ENCODE measurements around the gene AP4E1.
"Not testable (repeated sequence)": the region's sequence is repeated elsewhere in the genome, so short reads cannot be mapped to it uniquely, and the experiment has no call there.

AP4E1 gene

DNA sequence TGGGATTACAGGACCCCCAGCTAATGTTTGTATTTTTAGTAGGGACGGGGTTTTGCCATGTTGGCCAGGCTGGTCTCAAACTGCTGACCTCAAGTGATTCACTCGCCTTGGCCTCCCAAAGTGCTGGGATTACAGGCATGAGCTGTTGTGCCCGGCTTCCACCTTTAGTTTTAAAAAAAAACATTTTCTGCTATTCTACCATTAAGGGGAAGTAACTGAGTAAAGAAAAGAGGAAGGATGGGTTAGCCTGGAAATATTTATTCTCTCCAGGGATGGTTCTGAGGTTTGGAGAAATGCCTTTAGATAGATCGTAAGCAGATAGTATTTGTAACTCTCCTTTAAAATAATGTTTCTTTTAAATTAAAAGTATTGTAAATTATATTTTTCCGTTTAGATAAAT lies 3.1 kb downstream of the AP4E1 start:
- Histone ChIP-seq H2BK120ac (ENCODE audit: low read depth, low read length) (no peak overlapping the region), H2BK5ac (ENCODE audit: low read length) (no peak overlapping the region), H3K27ac (replicated peaks; ENCODE audit: low read length) (no peak overlapping the region), H3K4me2 (ENCODE audit: insufficient read depth, low read length, poor library complexity, severe bottlenecking) (no peak overlapping the region), H3K4me1 (ENCODE audit: control insufficient read depth in 2 of 2, insufficient read depth in 1 of 2, low read depth in 1 of 2, low read length in 2 of 2) (peaks cover 3 to 5% of the 10 kb centered on the region in 2 donors), H2BK12ac (ENCODE audit: low read length) (no peak overlapping the region), H3K4me3 (ENCODE audit: low read length in 2 of 2) (no peak overlapping the region), H3K23ac (ENCODE audit: low read depth, low read length, poor library complexity) (no peak overlapping the region), H2AK5ac (ENCODE audit: low read depth, low read length) (no peak overlapping the region), H4K8ac (ENCODE audit: low read depth, low read length) (no peak overlapping the region), H3K18ac (ENCODE audit: low read length) (no peak overlapping the region), H2BK15ac (ENCODE audit: low read length) (no peak overlapping the region), H3K9ac (ENCODE audit: low read depth, low read length, poor library complexity) (no peak overlapping the region), H3K14ac (ENCODE audit: low read length) (no peak overlapping the region), H2AFZ (ENCODE audit: low read length) (no peak overlapping the region), H4K91ac (ENCODE audit: low read depth, low read length, poor library complexity) (no peak overlapping the region), H3K4ac (ENCODE audit: low read length) (no peak overlapping the region), H3K27me3 (ENCODE audit: control insufficient read depth in 3 of 3, insufficient read depth in 3 of 3, low read depth in 1 of 3, low read length in 3 of 3) (no peaks in the 10 kb centered on the region), H3K9me3 (replicated peaks in 1 of 2; ENCODE audit: control insufficient read depth in 2 of 2, insufficient read depth in 1 of 2, low read depth in 1 of 2, low read length in 2 of 2) (no peaks in the 10 kb centered on the region), H3K79me1 (ENCODE audit: low read depth, low read length) (no peaks in the 10 kb centered on the region), H3K36me3 (replicated peaks in 1 of 2; ENCODE audit: control insufficient read depth in 2 of 2, insufficient read depth in 2 of 2, low read length in 2 of 2) (peaks cover 0 to 52% of the 10 kb centered on the region in 2 donors)
- WGBS, 2 donors (ENCODE audit: extremely low coverage in 2 of 2, insufficient read length in 2 of 2, insufficient replicate concordance in 1 of 2): no CpG with 5 or more reads among the region's 5 CpGs
- DNase-seq (ENCODE audit: low spot score): no peak

- Histone ChIP-seq H3K27me3 (ENCODE audit: control insufficient read depth in 3 of 3, insufficient read depth in 3 of 3, low read depth in 1 of 3, low read length in 3 of 3) (no peaks in the 10 kb centered on the region), H3K14ac (ENCODE audit: low read length) (no peak overlapping the region), H3K36me3 (replicated peaks in 1 of 2; ENCODE audit: control insufficient read depth in 2 of 2, insufficient read depth in 2 of 2, low read length in 2 of 2) (peaks cover 0 to 81% of the 10 kb centered on the region in 2 donors), H3K9me3 (replicated peaks in 1 of 2; ENCODE audit: control insufficient read depth in 2 of 2, insufficient read depth in 1 of 2, low read depth in 1 of 2, low read length in 2 of 2) (no peaks in the 10 kb centered on the region), H3K4me1 (ENCODE audit: control insufficient read depth in 2 of 2, insufficient read depth in 1 of 2, low read depth in 1 of 2, low read length in 2 of 2) (no peaks in the 10 kb centered on the region), H3K4me3 (ENCODE audit: low read length in 2 of 2) (no peak overlapping the region), H2BK120ac (ENCODE audit: low read depth, low read length) (no peak overlapping the region), H2AK5ac (ENCODE audit: low read depth, low read length) (no peak overlapping the region), H3K9ac (ENCODE audit: low read depth, low read length, poor library complexity) (no peak overlapping the region), H3K79me1 (ENCODE audit: low read depth, low read length) (no peaks in the 10 kb centered on the region), H2BK12ac (ENCODE audit: low read length) (no peak overlapping the region), H2BK15ac (ENCODE audit: low read length) (no peak overlapping the region), H3K27ac (replicated peaks; ENCODE audit: low read length) (no peak overlapping the region), H4K8ac (ENCODE audit: low read depth, low read length) (no peak overlapping the region), H3K23ac (ENCODE audit: low read depth, low read length, poor library complexity) (no peak overlapping the region), H3K4ac (ENCODE audit: low read length) (no peak overlapping the region), H2BK5ac (ENCODE audit: low read length) (no peak overlapping the region), H3K4me2 (ENCODE audit: insufficient read depth, low read length, poor library complexity, severe bottlenecking) (no peak overlapping the region), H3K18ac (ENCODE audit: low read length) (no peak overlapping the region), H2AFZ (ENCODE audit: low read length) (no peak overlapping the region), H4K91ac (ENCODE audit: low read depth, low read length, poor library complexity) (no peak overlapping the region)
- DNase-seq (ENCODE audit: low spot score): no peak
- no CpG with 5 or more reads among the region's 4 CpGs for WGBS, 2 donors (ENCODE audit: extremely low coverage in 2 of 2, insufficient read length in 2 of 2, insufficient replicate concordance in 1 of 2)
These were observed 7.9 kb downstream of the AP4E1 start for GRCh38 chr15:50916400-50916799.

DNA sequence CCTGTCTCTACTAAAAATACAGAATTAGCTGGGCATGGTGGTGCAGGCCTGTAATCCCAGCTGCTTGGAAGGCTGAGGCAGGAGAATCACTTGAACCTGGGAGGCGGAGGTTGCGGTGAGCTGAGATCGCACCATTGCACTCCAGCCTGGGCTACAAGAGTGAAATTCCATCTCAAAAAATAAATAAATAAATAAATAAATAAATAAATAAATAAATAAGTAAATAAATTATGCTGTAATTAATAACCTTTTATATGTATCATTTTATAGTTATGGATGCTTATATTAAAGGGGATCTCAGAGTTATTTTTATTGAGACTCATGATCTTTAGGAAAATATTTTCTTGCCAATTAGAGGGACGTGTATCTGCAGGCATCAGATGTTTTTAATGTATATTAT lies 10.9 kb downstream of the AP4E1 start:
- H4K8ac ChIP-seq (ENCODE audit: low read depth, low read length); H3K14ac ChIP-seq (ENCODE audit: low read length); H3K79me1 ChIP-seq (ENCODE audit: low read depth, low read length); H3K4me1 ChIP-seq (ENCODE audit: control insufficient read depth in 2 of 2, insufficient read depth in 1 of 2, low read depth in 1 of 2, low read length in 2 of 2); H2AFZ ChIP-seq (ENCODE audit: low read length); H3K4me3 ChIP-seq (ENCODE audit: low read length in 2 of 2); H3K9me3 ChIP-seq (replicated peaks in 1 of 2; ENCODE audit: control insufficient read depth in 2 of 2, insufficient read depth in 1 of 2, low read depth in 1 of 2, low read length in 2 of 2); H3K18ac ChIP-seq (ENCODE audit: low read length); H2BK120ac ChIP-seq (ENCODE audit: low read depth, low read length); H3K4me2 ChIP-seq (ENCODE audit: insufficient read depth, low read length, poor library complexity, severe bottlenecking); DNase-seq (ENCODE audit: low spot score); H3K27me3 ChIP-seq (ENCODE audit: control insufficient read depth in 3 of 3, insufficient read depth in 3 of 3, low read depth in 1 of 3, low read length in 3 of 3); H2BK12ac ChIP-seq (ENCODE audit: low read length); H3K27ac ChIP-seq (replicated peaks; ENCODE audit: low read length); H2AK5ac ChIP-seq (ENCODE audit: low read depth, low read length); H3K9ac ChIP-seq (ENCODE audit: low read depth, low read length, poor library complexity); H2BK15ac ChIP-seq (ENCODE audit: low read length); H3K23ac ChIP-seq (ENCODE audit: low read depth, low read length, poor library complexity); H3K4ac ChIP-seq (ENCODE audit: low read length); H4K91ac ChIP-seq (ENCODE audit: low read depth, low read length, poor library complexity); H2BK5ac ChIP-seq (ENCODE audit: low read length): not testable (repeated sequence)
- peaks cover 0 to 65% of the 10 kb centered on the region in 2 donors for H3K36me3 ChIP-seq (replicated peaks in 1 of 2; ENCODE audit: control insufficient read depth in 2 of 2, insufficient read depth in 2 of 2, low read length in 2 of 2)
- WGBS, 2 donors (ENCODE audit: extremely low coverage in 2 of 2, insufficient read length in 2 of 2, insufficient replicate concordance in 1 of 2): no CpG with 5 or more reads among the region's 4 CpGs

DNA sequence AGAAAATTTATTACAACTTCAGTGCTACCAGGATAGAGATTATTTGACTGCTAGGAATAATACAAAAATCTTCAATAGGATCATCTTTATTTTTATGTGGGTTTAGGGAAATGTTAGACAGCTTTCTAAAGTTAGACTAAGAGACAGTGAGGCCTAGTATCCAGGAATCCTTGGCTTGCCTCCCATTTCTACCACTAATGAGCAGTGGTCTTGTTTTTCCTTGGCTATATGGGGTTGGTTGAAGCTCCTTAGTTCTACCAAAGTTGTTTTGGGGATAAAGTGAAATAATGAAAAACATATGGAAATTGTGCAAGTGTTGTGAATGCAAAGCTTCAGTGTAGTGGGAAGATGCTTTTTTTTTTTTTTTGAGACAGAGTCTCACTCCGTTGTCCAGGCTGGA lies 16.8 kb downstream of the AP4E1 start:
- no peak overlapping the region for H2AK5ac ChIP-seq (ENCODE audit: low read depth, low read length)
- H3K4me2 ChIP-seq (ENCODE audit: insufficient read depth, low read length, poor library complexity, severe bottlenecking): no peak overlapping the region
- no peak overlapping the region for H3K4me3 ChIP-seq (ENCODE audit: low read length in 2 of 2)
- H3K27me3 ChIP-seq (ENCODE audit: control insufficient read depth in 3 of 3, insufficient read depth in 3 of 3, low read depth in 1 of 3, low read length in 3 of 3): no peaks in the 10 kb centered on the region
- no peak overlapping the region for H3K23ac ChIP-seq (ENCODE audit: low read depth, low read length, poor library complexity)
- H2AFZ ChIP-seq (ENCODE audit: low read length): no peak overlapping the region
- no peak overlapping the region for H3K14ac ChIP-seq (ENCODE audit: low read length)
- H2BK12ac ChIP-seq (ENCODE audit: low read length): no peak overlapping the region
- H2BK5ac ChIP-seq (ENCODE audit: low read length): no peak overlapping the region
- H2BK15ac ChIP-seq (ENCODE audit: low read length): no peak overlapping the region
- no peaks in the 10 kb centered on the region for H3K79me1 ChIP-seq (ENCODE audit: low read depth, low read length)
- no peaks in the 10 kb centered on the region for H3K4me1 ChIP-seq (ENCODE audit: control insufficient read depth in 2 of 2, insufficient read depth in 1 of 2, low read depth in 1 of 2, low read length in 2 of 2)
- H3K18ac ChIP-seq (ENCODE audit: low read length): no peak overlapping the region
- no peak overlapping the region for H3K9ac ChIP-seq (ENCODE audit: low read depth, low read length, poor library complexity)
- no peak overlapping the region for H4K91ac ChIP-seq (ENCODE audit: low read depth, low read length, poor library complexity)
- H3K27ac ChIP-seq (replicated peaks; ENCODE audit: low read length): no peak overlapping the region
- no peak for DNase-seq (ENCODE audit: low spot score)
- H2BK120ac ChIP-seq (ENCODE audit: low read depth, low read length): no peak overlapping the region
- H3K4ac ChIP-seq (ENCODE audit: low read length): no peak overlapping the region
- no CpG with 5 or more reads among the region's 1 CpG for WGBS, 2 donors (ENCODE audit: extremely low coverage in 2 of 2, insufficient read length in 2 of 2, insufficient replicate concordance in 1 of 2)
- no peak overlapping the region for H4K8ac ChIP-seq (ENCODE audit: low read depth, low read length)
- H3K9me3 ChIP-seq (replicated peaks in 1 of 2; ENCODE audit: control insufficient read depth in 2 of 2, insufficient read depth in 1 of 2, low read depth in 1 of 2, low read length in 2 of 2): no peaks in the 10 kb centered on the region
- peaks cover 2 to 68% of the 10 kb centered on the region in 2 donors for H3K36me3 ChIP-seq (replicated peaks in 1 of 2; ENCODE audit: control insufficient read depth in 2 of 2, insufficient read depth in 2 of 2, low read length in 2 of 2)

Measured in neuronal stem cell (in vitro differentiated cells).